SK-N-SH (cell line): Measurements from ENCODE around the gene MFAP1. TPM values are rescaled to one million over a fixed set of nuclear protein-coding genes. Genes with fewer than 3 reads are reported as not detected.

Experiments used
- CTCF ChIA-PET: fragments of 300-600, 350-600 bp; formaldehyde crosslinking; extraction: SDS; loops from one replicate; lab custom pipeline; 2021; lab: Yijun Ruan, JAX
- POLR2A ChIA-PET: fragments of 350-600 bp; sonication (Branson Sonifier 250); formaldehyde crosslinking; extraction: SDS; loops from one replicate; lab custom pipeline; 2020; ENCODE audit warnings: antibody characterized with exemption, inconsistent platforms; lab: Yijun Ruan, JAX
- DNase-seq: peaks from one replicate; pipeline ENCODE4 v3.0.0; 2012
- H2AFZ ChIP-seq: fragments of 200-600 bp; sonication (generic); 2 replicates; pipeline ENCODE4 v1.8.1; 2016; ENCODE audit warnings: antibody characterized with exemption, mild to moderate bottlenecking, low read depth
- H3F3A ChIP-seq: fragments of 200-600 bp; sonication (generic); replicated peaks from 2 replicates; pipeline ENCODE3; 2016; ENCODE audit warnings: antibody characterized with exemption, mild to moderate bottlenecking; ENCODE audit not compliant: insufficient read depth
- H3K27ac ChIP-seq, 2 experiments: fragments of 200-500 bp in 1 of 2; fragments of 200-600 bp in 1 of 2; sonication (Bioruptor generic) in 1 of 2; sonication (generic), shearing (Covaris generic) in 1 of 2; 2 replicates each; pipeline versions ENCODE4 v1.5.1 to v1.6.1; 2014 to 2016; ENCODE audit warnings: low read depth in 2 of 2, inconsistent platforms in 1 of 2, low read length in 1 of 2, mild to moderate bottlenecking in 1 of 2, mixed read lengths in 1 of 2
- H3K27me3 ChIP-seq: fragments of 200-600 bp; sonication (generic), shearing (Covaris generic); 2 replicates; pipeline ENCODE4 v1.6.1; 2016; ENCODE audit warnings: mixed run types; ENCODE audit not compliant: insufficient read depth
- H3K36me3 ChIP-seq, 2 experiments: fragments of 200-500 bp in 1 of 2; fragments of 200-600 bp in 1 of 2; sonication (Bioruptor generic) in 1 of 2; sonication (generic) in 1 of 2; replicated peaks in 1 of 2; 2 replicates each; pipeline versions ENCODE3 to v1.5.1; 2014 to 2016; ENCODE audit warnings: low read length in 1 of 2, mild to moderate bottlenecking in 1 of 2; ENCODE audit not compliant: insufficient read depth in 2 of 2, control insufficient read depth in 1 of 2
- H3K4me1 ChIP-seq, 2 experiments: fragments of 200-500 bp in 1 of 2; fragments of 200-600 bp in 1 of 2; sonication (Bioruptor generic) in 1 of 2; sonication (generic), shearing (Covaris generic) in 1 of 2; 2 replicates each; pipeline versions ENCODE4 v1.5.1 to v1.6.1; 2014 to 2016; ENCODE audit warnings: low read depth in 1 of 2, low read length in 1 of 2, mixed run types in 1 of 2; ENCODE audit not compliant: insufficient read depth in 2 of 2, control insufficient read depth in 1 of 2
- H3K4me2 ChIP-seq: fragments of 200-600 bp; sonication (generic), shearing (Covaris generic); 2 replicates; pipeline ENCODE4 v1.6.1; 2017; ENCODE audit warnings: mixed run types
- H3K4me3 ChIP-seq, 2 experiments: fragments of 200-500 bp in 1 of 2; fragments of 200-600 bp in 1 of 2; sonication (Bioruptor generic) in 1 of 2; sonication (generic), shearing (Covaris generic) in 1 of 2; 2 replicates each; pipeline versions ENCODE4 v1.5.1 to v1.8.1; 2014 to 2016; ENCODE audit warnings: low read depth in 2 of 2, inconsistent platforms in 1 of 2, low read length in 1 of 2, mild to moderate bottlenecking in 1 of 2, mixed read lengths in 1 of 2, moderate library complexity in 1 of 2
- H3K79me2 ChIP-seq: fragments of 200-600 bp; sonication (generic); 2 replicates; pipeline ENCODE4 v1.8.1; 2017; ENCODE audit warnings: mild to moderate bottlenecking; ENCODE audit not compliant: insufficient read depth
- H3K9ac ChIP-seq: fragments of 200-600 bp; sonication (generic); 2 replicates; pipeline ENCODE4 v1.6.1; 2017; ENCODE audit warnings: mixed run types
- H3K9me2 ChIP-seq: fragments of 200-600 bp; sonication (generic); 2 replicates; pipeline ENCODE4 v1.6.1; 2017; ENCODE audit warnings: mixed run types
- H3K9me3 ChIP-seq: fragments of 200-600 bp; sonication (generic); 2 replicates; pipeline ENCODE4 v1.6.1; 2017; ENCODE audit warnings: mixed run types, mild to moderate bottlenecking, moderate library complexity
- H4K20me1 ChIP-seq: fragments of 200-600 bp; sonication (generic); 2 replicates; pipeline ENCODE4 v1.6.1; 2017; ENCODE audit warnings: mild to moderate bottlenecking, mixed run types; ENCODE audit not compliant: insufficient read depth
- CHD2 ChIP-seq: fragments of 150-350 bp; IDR thresholded peaks from 2 replicates; pipeline ENCODE4 v1.6.1; 2018; ENCODE audit warnings: low read length; ENCODE audit not compliant: partially characterized antibody
- CTCF ChIP-seq: fragments of 200-600 bp; sonication (generic); IDR thresholded peaks from 2 replicates; pipeline ENCODE4 v1.6.1; 2017; ENCODE audit warnings: antibody characterized with exemption, mild to moderate bottlenecking, moderate library complexity
- ELF1 ChIP-seq: IDR thresholded peaks from 2 replicates; pipeline ENCODE4 v1.4.0; 2012
- EP300 ChIP-seq, 2 experiments: IDR thresholded peaks; 2 replicates each; pipeline versions ENCODE4 v1.4.0 to v1.6.1; 2012; ENCODE audit warnings: borderline replicate concordance in 1 of 2, low read depth in 1 of 2, low read length in 1 of 2
- EZH2phosphoT487 ChIP-seq: fragments of 200-600 bp; sonication (generic); IDR thresholded peaks from 2 replicates; pipeline ENCODE4 v1.6.1; 2017; ENCODE audit warnings: low read depth, mixed run types, mild to moderate bottlenecking, antibody characterized with exemption, moderate library complexity, borderline replicate concordance
- FOSL2 ChIP-seq: IDR thresholded peaks from 2 replicates; pipeline ENCODE4 v1.4.0; 2012; ENCODE audit warnings: low read depth, mild to moderate bottlenecking, moderate library complexity, borderline replicate concordance
- FOXJ3 ChIP-seq: sonication (generic); formaldehyde crosslinking; IDR thresholded peaks from 2 replicates; pipeline ENCODE4 v1.5.1; 2020; ENCODE audit warnings: mild to moderate bottlenecking, missing genetic modification reagents
- GABPA ChIP-seq: IDR thresholded peaks from 2 replicates; pipeline ENCODE4 v1.4.0; 2012; ENCODE audit warnings: low read depth, mild to moderate bottlenecking
- GATA2 ChIP-seq: sonication (generic); formaldehyde crosslinking; IDR thresholded peaks from 2 replicates; pipeline ENCODE4 v1.5.0; 2020; ENCODE audit warnings: mild to moderate bottlenecking, missing genetic modification reagents
- JUND ChIP-seq: IDR thresholded peaks from 2 replicates; pipeline ENCODE4 v1.4.0; 2012
- MAX ChIP-seq: IDR thresholded peaks from 2 replicates; pipeline ENCODE4 v1.4.0; 2012; ENCODE audit warnings: low read depth
- MEF2A ChIP-seq: IDR thresholded peaks from 2 replicates; pipeline ENCODE4 v1.4.0; 2012; ENCODE audit warnings: low read depth, borderline replicate concordance
- MXI1 ChIP-seq: IDR thresholded peaks from 2 replicates; pipeline ENCODE4 v1.6.1; 2012; ENCODE audit warnings: mild to moderate bottlenecking, low read depth, low read length, improper control_type of control experiment
- NFIC ChIP-seq: IDR thresholded peaks from 2 replicates; pipeline ENCODE4 v1.4.0; 2012; ENCODE audit warnings: borderline replicate concordance
- NRF1 ChIP-seq: IDR thresholded peaks from 2 replicates; pipeline ENCODE4 v1.6.1; 2012; ENCODE audit warnings: low read depth, mild to moderate bottlenecking, low read length
- POLR2AphosphoS5 ChIP-seq: IDR thresholded peaks from 2 replicates; pipeline ENCODE4 v1.6.1; 2012; ENCODE audit warnings: low read depth, low read length
- RCOR1 ChIP-seq: fragments of 150-350 bp; IDR thresholded peaks from 2 replicates; pipeline ENCODE4 v1.6.1; 2017; ENCODE audit warnings: antibody characterized with exemption, low read length
- REST ChIP-seq: IDR thresholded peaks from 2 replicates; pipeline ENCODE4 v1.6.1; 2012; ENCODE audit warnings: mild to moderate bottlenecking, low read depth, low read length, moderate library complexity
- RFX5 ChIP-seq: IDR thresholded peaks from 2 replicates; pipeline ENCODE4 v1.6.1; 2012; ENCODE audit warnings: mild to moderate bottlenecking, improper control_type of control experiment, low read length
- RXRA ChIP-seq: IDR thresholded peaks from 2 replicates; pipeline ENCODE4 v1.4.0; 2012; ENCODE audit warnings: low read depth, mild to moderate bottlenecking, borderline replicate concordance
- SMC3 ChIP-seq: IDR thresholded peaks from 2 replicates; pipeline ENCODE4 v1.6.1; 2012; ENCODE audit warnings: low read depth, low read length, improper control_type of control experiment
- TAF1 ChIP-seq: IDR thresholded peaks from 2 replicates; pipeline ENCODE4 v1.6.1; 2012; ENCODE audit warnings: low read depth, mild to moderate bottlenecking, low read length, moderate library complexity, borderline replicate concordance
- TEAD4 ChIP-seq: IDR thresholded peaks from 2 replicates; pipeline ENCODE4 v1.4.0; 2012; ENCODE audit warnings: mild to moderate bottlenecking, borderline replicate concordance; ENCODE audit not compliant: insufficient read depth
- USF1 ChIP-seq: IDR thresholded peaks from 2 replicates; pipeline ENCODE4 v1.4.0; 2012; ENCODE audit warnings: low read depth, borderline replicate concordance
- USF2 ChIP-seq: fragments of 150-350 bp; IDR thresholded peaks from 2 replicates; pipeline ENCODE4 v1.6.1; 2017; ENCODE audit warnings: antibody characterized with exemption, low read length, low read depth, borderline replicate concordance
- YY1 ChIP-seq: IDR thresholded peaks from 2 replicates; pipeline ENCODE4 v1.4.0; 2012; ENCODE audit warnings: low read depth, mild to moderate bottlenecking
- WGBS: methylation state at CpG from one replicate; pipeline ENCODE4 v1.1.6; 2017; ENCODE audit warnings: low lambda C conversion rate; 5-methylcytosine and 5-hydroxymethylcytosine counted together
- polyA plus RNA-seq, 3 experiments: library from polyadenylated mRNA; depleted of rRNA; stranded (reverse); fragments of >200 nt; gene quantifications; 2 replicates each; pipeline ENCODE4 v1.2.3, GENCODE V29; 2012

MFAP1 gene
- polyA plus RNA-seq, 1 of the 3 experiments (the other 2 are of a cell fraction): 16.5 TPM

- DNase-seq: peak; percentile 99
- ChIA-PET POLR2A (interaction anchor here (1.2 to 1.4 kb wide), 2 partner anchors 9 to 32 kb away, joined by 3 read pairs; partner anchors contain the start of genes HYPK and MFAP1), CTCF (interaction anchor here (2.4 to 4.1 kb wide), 3 partner anchors 15 to 23 kb away, joined by 7 to 14 read pairs (median 13); partner anchors contain the start of gene ELL3)
- peak within 1 kb of the TSS; percentile 76 to 99 for H3K4me3 ChIP-seq
- H3F3A ChIP-seq: peaks cover 35% of the 10 kb centered on the region
- H2AFZ ChIP-seq: peak within 1 kb of the TSS; percentile 98
- peak within 1 kb of the TSS; percentile 100 for H3K9ac ChIP-seq
- peaks cover 18 to 20% of the 10 kb centered on the region in 2 experiments; a peak in 3 of 4 replicates for H3K4me1 ChIP-seq
- H3K79me2 ChIP-seq: peaks cover 38% of the 10 kb centered on the region
- peak within 1 kb of the TSS; percentile 99 for H3K4me2 ChIP-seq
- peaks cover 28% of the 10 kb centered on the region for H4K20me1 ChIP-seq
- no peaks in the 10 kb centered on the region for H3K27me3 ChIP-seq
- peaks cover 37 to 38% of the 10 kb centered on the region in 2 experiments for H3K36me3 ChIP-seq
- no peaks in the 10 kb centered on the region for H3K9me3 ChIP-seq
- no peaks in the 10 kb centered on the region for H3K9me2 ChIP-seq
- under 1% methylated on average over 40 of the region's 66 CpGs for WGBS
- peak within 1 kb of the TSS; percentile 83 to 94 for H3K27ac ChIP-seq
- no peak for TF ChIP-seq FOXJ3 (CRISPR knock-in tag)
- 0 out of 2 replicates have a peak, but pooled peaks have one; percentile 13 for TF ChIP-seq RCOR1
- TF ChIP-seq SMC3: no peak
- peak; percentile 30; the same call in 1 of the 2 replicates for TF ChIP-seq NFIC
- no peak for TF ChIP-seq JUND
- TF ChIP-seq TEAD4: no peak
- TF ChIP-seq MXI1: peak; percentile 82
- peak; percentile 95 for TF ChIP-seq MAX
- no peak for TF ChIP-seq YY1
- no peak; the same call in 1 of the 2 replicates for TF ChIP-seq REST
- no peak for TF ChIP-seq GATA2 (CRISPR knock-in tag)
- peak; percentile 66; the same call in 1 of the 2 replicates for TF ChIP-seq TAF1
- TF ChIP-seq EZH2phosphoT487: no peak
- no peak for TF ChIP-seq EP300 (IDR thresholded peaks at IDR 0.05; ENCODE audit: borderline replicate concordance in 1 of 2, low read depth in 1 of 2, low read length in 1 of 2)
- peak; percentile 92 for TF ChIP-seq POLR2AphosphoS5
- TF ChIP-seq CHD2: peak; percentile 61
- TF ChIP-seq RXRA: no peak
- no peak for TF ChIP-seq FOSL2
- TF ChIP-seq NRF1: no peak
- peak; percentile 98 for TF ChIP-seq USF1
- TF ChIP-seq RFX5: peak; percentile 50; the same call in 1 of the 2 replicates
- no peak for TF ChIP-seq GABPA
- peak; percentile 95 for TF ChIP-seq USF2
- TF ChIP-seq CTCF: no peak
- TF ChIP-seq MEF2A: no peak
- TF ChIP-seq ELF1: no peak
These were observed 32.3 kb downstream of the MFAP1 start, which contains the start of gene SERF2 for GRCh38 chr15:43791993-43792760. Gene SERF2 (plus strand): TSS chr15:43792320. CDS start chr15:43792377, 57 bp downstream.
